SU-DHL-6 (cell line): ENCODE results near the gene CCDC127.

Source experiments
- H2AFZ ChIP-seq: fragments of 200-600 bp; sonication (generic); 2 replicates; pipeline ENCODE4 v1.6.1; 2014; ENCODE audit warnings: low read depth, mild to moderate bottlenecking, moderate library complexity, mixed read lengths, antibody characterized with exemption, low read length; ENCODE audit not compliant: severe bottlenecking
- H3F3A ChIP-seq: fragments of 200-600 bp; shearing (Covaris generic); 2 replicates; pipeline ENCODE4 v1.6.0; 2016; ENCODE audit warnings: antibody characterized with exemption, mild to moderate bottlenecking; ENCODE audit not compliant: insufficient read depth
- H3K27ac ChIP-seq: fragments of 200-600 bp; sonication (generic); 2 replicates; pipeline ENCODE4 v1.5.1; 2016; ENCODE audit warnings: low read depth, mild to moderate bottlenecking, low read length, moderate library complexity, mixed read lengths
- H3K27me3 ChIP-seq: fragments of 200-600 bp; sonication (generic), shearing (Covaris generic); 2 replicates; pipeline ENCODE4 v1.6.0; 2014; ENCODE audit warnings: mild to moderate bottlenecking, low read length
- H3K36me3 ChIP-seq: fragments of 200-600 bp; sonication (generic); 2 replicates; pipeline ENCODE4 v1.6.1; 2014; ENCODE audit warnings: mild to moderate bottlenecking, low read length, mixed read lengths
- H3K4me2 ChIP-seq: fragments of 300-600, 200-600 bp; shearing (Covaris generic), sonication (generic); 2 replicates; pipeline ENCODE4 v1.6.0; 2014; ENCODE audit warnings: low read length, low read depth, mild to moderate bottlenecking; ENCODE audit not compliant: poor library complexity, severe bottlenecking
- H3K4me3 ChIP-seq: fragments of 200-600 bp; sonication (generic); 2 replicates; pipeline ENCODE4 v1.5.1; 2014; ENCODE audit warnings: antibody characterized with exemption, low read length, mild to moderate bottlenecking, mixed read lengths; ENCODE audit not compliant: insufficient read depth, poor library complexity, severe bottlenecking
- H3K79me2 ChIP-seq: fragments of 200-600 bp; sonication (generic); 2 replicates; pipeline ENCODE4 v1.6.1; 2014; ENCODE audit warnings: mild to moderate bottlenecking, low read length, moderate library complexity; ENCODE audit not compliant: insufficient read depth
- H3K9ac ChIP-seq: fragments of 200-600 bp; sonication (generic); 2 replicates; pipeline ENCODE4 v1.7.0; 2014; ENCODE audit warnings: mild to moderate bottlenecking, low read length
- H3K9me2 ChIP-seq: fragments of 200-600 bp; sonication (generic); replicated peaks from 2 replicates; pipeline ENCODE4 v1.6.1; 2014; ENCODE audit warnings: low read length; ENCODE audit not compliant: insufficient read depth
- H3K9me3 ChIP-seq: fragments of 200-600 bp; sonication (generic); 2 replicates; pipeline ENCODE4 v1.6.1; 2014; ENCODE audit warnings: low read length, mixed read lengths; ENCODE audit not compliant: insufficient read depth
- H4K20me1 ChIP-seq: fragments of 200-600 bp; sonication (generic); 2 replicates; pipeline ENCODE4 v1.6.1; 2014; ENCODE audit warnings: low read depth, mild to moderate bottlenecking, antibody characterized with exemption, low read length, moderate library complexity, mixed read lengths
- EZH2phosphoT487 ChIP-seq: fragments of 200-600 bp; sonication (generic), shearing (Covaris generic); conservative IDR thresholded peaks from 2 replicates; pipeline ENCODE4 v1.6.1; 2018; ENCODE audit warnings: mild to moderate bottlenecking, antibody characterized with exemption, low read length, moderate library complexity, mixed read lengths
- TF ChIP-seq, protein P1 (sequence below): fragments of 200-600 bp; sonication (generic); IDR thresholded peaks from one replicate; pipeline ENCODE4 v1.5.1; 2017; ENCODE audit warnings: antibody characterized with exemption, mild to moderate bottlenecking, low read length, moderate library complexity; ENCODE audit not compliant: insufficient read depth, poor library complexity, severe bottlenecking

CCDC127 gene

DNA sequence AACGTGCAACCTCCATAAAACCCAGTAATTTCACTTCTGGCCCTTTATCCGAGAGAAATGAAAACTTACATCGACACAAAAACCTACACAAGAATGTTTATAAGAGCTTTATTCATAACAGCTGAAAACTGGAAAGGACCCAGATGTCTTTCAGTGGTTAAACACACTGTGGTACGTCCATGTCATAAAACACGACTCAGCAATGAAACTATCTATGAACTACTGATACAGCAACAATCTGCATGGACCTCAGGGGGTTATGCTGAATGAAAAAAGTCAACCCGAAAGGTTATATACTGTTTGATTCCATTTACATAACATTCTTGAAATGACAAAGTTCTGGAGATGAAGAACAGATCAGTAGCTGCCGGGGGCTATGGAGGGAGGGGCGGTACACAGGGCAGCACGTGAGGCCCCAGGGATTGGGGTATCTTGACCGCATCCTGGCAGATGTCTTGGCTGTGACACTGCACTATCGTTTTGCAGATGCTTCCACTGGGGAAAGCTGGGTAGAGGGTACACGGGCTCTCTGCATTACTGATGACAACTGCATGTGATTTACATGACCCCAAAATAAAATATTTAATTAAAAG is 4.1 kb downstream of the CCDC127 start:
- Histone ChIP-seq H2AFZ (no peak overlapping the region), H3K9ac (no peak overlapping the region), H3F3A (no peaks in the 10 kb centered on the region), H3K36me3 (no peaks in the 10 kb centered on the region), H3K79me2 (peaks cover 44% of the 10 kb centered on the region), H3K27me3 (no peaks in the 10 kb centered on the region), H3K9me2 (no peaks in the 10 kb centered on the region), H4K20me1 (no peaks in the 10 kb centered on the region), H3K4me2 (no peak overlapping the region), H3K4me3 (no peak overlapping the region), H3K9me3 (no peaks in the 10 kb centered on the region), H3K27ac (no peak overlapping the region)
- TF ChIP-seq, protein P1, sequence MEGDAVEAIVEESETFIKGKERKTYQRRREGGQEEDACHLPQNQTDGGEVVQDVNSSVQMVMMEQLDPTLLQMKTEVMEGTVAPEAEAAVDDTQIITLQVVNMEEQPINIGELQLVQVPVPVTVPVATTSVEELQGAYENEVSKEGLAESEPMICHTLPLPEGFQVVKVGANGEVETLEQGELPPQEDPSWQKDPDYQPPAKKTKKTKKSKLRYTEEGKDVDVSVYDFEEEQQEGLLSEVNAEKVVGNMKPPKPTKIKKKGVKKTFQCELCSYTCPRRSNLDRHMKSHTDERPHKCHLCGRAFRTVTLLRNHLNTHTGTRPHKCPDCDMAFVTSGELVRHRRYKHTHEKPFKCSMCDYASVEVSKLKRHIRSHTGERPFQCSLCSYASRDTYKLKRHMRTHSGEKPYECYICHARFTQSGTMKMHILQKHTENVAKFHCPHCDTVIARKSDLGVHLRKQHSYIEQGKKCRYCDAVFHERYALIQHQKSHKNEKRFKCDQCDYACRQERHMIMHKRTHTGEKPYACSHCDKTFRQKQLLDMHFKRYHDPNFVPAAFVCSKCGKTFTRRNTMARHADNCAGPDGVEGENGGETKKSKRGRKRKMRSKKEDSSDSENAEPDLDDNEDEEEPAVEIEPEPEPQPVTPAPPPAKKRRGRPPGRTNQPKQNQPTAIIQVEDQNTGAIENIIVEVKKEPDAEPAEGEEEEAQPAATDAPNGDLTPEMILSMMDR, result no peak
- no peak for TF ChIP-seq EZH2phosphoT487

DNA sequence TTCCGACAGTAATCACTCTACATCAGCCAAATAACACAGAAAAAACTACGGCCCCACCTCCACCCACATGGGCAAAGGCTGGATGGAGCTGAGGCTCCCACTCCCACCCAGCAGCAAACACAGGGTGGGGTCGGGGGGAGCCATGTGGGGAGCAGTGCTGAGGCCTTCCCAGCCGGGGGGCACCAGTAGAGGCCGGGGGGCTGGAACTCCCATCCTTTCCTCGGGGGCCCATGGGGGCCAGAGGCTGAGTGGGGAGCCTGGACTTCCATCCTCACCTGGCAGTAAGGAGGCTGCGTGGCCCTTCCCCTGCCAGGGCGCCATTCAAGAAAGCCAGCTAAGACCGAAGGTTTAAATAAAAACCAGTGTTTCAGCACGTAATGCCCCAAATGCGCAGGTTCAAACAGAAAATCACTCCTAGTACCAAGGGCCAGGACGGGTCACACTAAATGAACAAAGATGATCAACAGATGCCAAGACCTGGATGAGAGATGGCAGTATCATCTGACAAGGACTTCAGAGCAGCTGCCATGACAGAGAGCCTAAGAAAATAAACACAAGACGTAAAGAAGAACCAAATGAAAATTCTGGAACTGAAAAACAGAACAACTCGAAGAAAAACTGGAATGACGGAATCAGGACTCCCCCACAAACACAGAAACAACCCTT is 9.4 kb downstream of the CCDC127 start:
- Histone ChIP-seq H3K4me3 (no peak overlapping the region), H3K36me3 (0 out of 2 replicates have a peak, but pooled peaks cover 2% of the 10 kb centered on the region), H3K9me2 (no peaks in the 10 kb centered on the region), H3K9me3 (no peaks in the 10 kb centered on the region), H2AFZ (no peak overlapping the region), H4K20me1 (0 out of 2 replicates have a peak, but pooled peaks cover 8% of the 10 kb centered on the region), H3K27ac (no peak overlapping the region), H3K27me3 (no peaks in the 10 kb centered on the region), H3F3A (no peaks in the 10 kb centered on the region), H3K79me2 (peaks cover 38% of the 10 kb centered on the region), H3K4me2 (no peak overlapping the region), H3K9ac (no peak overlapping the region)
- TF ChIP-seq, protein P1, result no peak
- TF ChIP-seq EZH2phosphoT487, result no peak

DNA sequence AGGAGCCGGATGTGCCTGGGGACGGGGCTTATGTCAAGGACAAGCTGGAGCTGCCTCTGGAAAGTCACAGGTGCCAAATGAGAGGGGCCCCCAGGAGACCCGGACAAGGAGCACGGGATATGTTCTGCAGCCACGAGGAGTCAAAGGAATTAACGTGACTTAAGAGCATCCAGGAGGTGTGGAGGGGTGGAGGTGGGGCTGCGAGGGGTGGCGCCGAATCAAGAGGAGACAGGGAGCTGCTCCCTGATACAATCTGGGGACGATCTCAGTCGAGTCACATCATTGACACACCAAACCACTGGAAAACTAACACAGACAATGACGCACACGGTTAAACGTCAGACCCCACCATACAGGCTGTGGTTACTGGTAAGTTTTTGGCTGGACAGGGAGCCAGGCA is 10.4 kb downstream of the CCDC127 start:
- 0 out of 2 replicates have a peak, but pooled peaks cover 8% of the 10 kb centered on the region for H4K20me1 ChIP-seq
- H3K79me2 ChIP-seq, result peaks cover 36% of the 10 kb centered on the region
- 0 out of 2 replicates have a peak, but pooled peaks cover 2% of the 10 kb centered on the region for H3K36me3 ChIP-seq
- no peaks in the 10 kb centered on the region for H3K27me3 ChIP-seq
- H3K9me2 ChIP-seq, result no peaks in the 10 kb centered on the region
- TF ChIP-seq, protein P1, result no peak
- TF ChIP-seq EZH2phosphoT487, result no peak
- H3F3A ChIP-seq, result no peaks in the 10 kb centered on the region
- no peaks in the 10 kb centered on the region for H3K9me3 ChIP-seq
- no peak overlapping the region for H3K4me3 ChIP-seq
- no peak overlapping the region for H2AFZ ChIP-seq
- H3K27ac ChIP-seq, result no peak overlapping the region
- H3K9ac ChIP-seq, result no peak overlapping the region
- H3K4me2 ChIP-seq, result no peak overlapping the region
